HG03103 (cell line): Measurements from ENCODE around the gene TIMM8B.
"Not testable (repeated sequence)": the region's sequence is repeated elsewhere in the genome, so short reads cannot be mapped to it uniquely, and the experiment has no call there.

Source experiments
- ATAC-seq: cut with Tn5 transposase; IDR thresholded peaks from one replicate; pipeline ENCODE4 v1.9.1; 2021; ENCODE audit warnings: low read depth; ENCODE audit not compliant: unreplicated experiment

The TIMM8B gene, protein sequence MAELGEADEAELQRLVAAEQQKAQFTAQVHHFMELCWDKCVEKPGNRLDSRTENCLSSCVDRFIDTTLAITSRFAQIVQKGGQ

DNA sequence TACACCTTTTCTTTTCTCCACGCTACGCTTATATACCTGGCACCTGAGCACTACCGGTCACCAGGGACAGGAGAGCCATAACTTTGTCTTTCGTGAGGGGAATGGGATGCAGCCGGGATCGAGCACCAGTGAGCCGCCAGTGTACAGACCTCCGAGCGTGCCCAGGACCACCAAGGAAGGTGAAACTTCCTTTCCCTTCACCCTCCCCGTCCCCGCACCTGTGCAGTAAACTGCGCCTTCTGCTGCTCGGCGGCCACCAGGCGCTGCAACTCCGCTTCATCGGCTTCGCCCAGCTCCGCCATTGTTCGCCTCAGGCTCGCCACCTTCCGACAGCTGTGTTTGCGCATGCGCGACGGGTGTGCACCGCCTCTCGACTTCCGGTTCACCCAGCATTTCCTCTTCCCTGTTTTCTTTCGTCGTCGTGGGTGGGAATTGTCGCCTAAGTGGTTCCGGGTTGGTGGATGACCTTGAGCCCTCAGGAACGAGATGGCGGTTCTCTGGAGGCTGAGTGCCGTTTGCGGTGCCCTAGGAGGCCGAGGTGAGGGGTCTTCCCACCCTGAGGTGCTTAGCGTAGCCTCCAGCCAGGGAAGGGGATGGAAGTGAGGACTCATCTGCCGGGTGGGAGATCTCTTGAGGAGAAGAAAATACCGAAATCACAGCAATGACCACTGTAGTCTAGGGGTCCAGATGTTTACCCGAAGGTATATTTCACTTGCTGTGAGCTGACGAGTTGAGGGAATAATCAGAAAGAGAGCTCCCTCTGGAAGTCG is at the start of gene TIMM8B, which contains the start of gene SDHD:
TSS of gene TIMM8B (minus strand) at position 335 of the 770 bp plus-strand sequence. CDS start at position 302, 33 bp downstream.
TSS of gene SDHD (plus strand) at position 452 of the 770 bp plus-strand sequence. CDS start at position 487, 35 bp downstream.
- ATAC-seq = peak; percentile 91

DNA sequence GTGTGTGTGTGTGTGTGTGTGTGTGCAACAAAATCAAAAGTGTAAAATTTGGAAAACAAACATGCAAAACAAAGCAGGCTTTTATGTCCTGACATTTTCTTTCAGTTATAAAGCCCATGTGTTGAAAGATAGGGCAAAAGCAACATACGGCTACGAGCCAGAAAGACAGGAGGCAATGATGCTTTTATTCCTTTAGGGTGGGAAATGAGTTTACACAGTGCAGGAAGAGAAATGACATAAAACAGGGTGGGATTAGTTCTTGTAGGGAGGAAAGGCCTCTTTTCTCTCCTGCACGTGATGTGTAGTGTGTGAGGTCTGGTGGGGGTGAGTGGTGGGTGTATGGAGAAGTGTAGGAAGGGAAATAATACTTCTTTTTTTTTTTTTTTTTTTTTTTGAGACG is 47.9 kb upstream of the TIMM8B start:
- no peak for ATAC-seq

DNA sequence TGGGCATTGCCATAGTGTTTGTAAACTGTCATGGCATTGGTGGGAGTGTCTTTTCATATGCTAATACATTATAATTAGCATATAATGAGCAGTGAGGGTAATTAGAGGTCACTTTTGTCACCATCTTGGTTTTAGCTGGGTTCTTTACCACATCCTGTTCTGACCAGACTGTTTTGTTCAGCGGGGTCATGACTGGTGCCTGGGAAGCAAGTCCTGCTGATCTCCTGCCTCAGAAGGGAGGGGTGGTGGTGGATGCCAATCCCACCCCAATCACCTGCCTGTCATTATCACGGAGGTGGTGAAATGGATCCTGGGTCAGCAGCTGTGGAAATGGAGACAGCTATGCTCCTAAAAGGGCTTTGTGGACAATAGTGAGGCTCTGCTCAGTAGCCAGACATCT is 46.2 kb upstream of the TIMM8B start:
- no peak for ATAC-seq

DNA sequence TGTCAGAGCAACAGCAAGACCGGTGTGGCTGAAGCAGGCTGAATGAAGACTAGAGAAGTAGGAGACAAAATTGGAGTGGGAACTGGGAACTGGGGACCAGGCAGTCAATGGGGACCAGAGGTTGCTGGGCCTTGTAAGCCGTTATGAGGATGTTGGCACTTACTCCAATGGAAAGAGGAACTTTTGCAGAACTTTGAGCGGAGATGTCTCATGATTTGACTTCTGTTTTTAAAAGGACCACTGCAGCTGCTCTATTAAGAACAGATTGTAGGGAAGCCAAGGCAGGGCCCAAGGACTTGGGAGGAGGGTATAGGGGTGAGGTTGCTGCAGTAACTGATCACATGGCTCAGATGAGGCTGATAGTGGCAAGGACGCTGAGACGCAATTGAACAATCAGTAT is 43.1 kb upstream of the TIMM8B start:
- ATAC-seq = no peak

DNA sequence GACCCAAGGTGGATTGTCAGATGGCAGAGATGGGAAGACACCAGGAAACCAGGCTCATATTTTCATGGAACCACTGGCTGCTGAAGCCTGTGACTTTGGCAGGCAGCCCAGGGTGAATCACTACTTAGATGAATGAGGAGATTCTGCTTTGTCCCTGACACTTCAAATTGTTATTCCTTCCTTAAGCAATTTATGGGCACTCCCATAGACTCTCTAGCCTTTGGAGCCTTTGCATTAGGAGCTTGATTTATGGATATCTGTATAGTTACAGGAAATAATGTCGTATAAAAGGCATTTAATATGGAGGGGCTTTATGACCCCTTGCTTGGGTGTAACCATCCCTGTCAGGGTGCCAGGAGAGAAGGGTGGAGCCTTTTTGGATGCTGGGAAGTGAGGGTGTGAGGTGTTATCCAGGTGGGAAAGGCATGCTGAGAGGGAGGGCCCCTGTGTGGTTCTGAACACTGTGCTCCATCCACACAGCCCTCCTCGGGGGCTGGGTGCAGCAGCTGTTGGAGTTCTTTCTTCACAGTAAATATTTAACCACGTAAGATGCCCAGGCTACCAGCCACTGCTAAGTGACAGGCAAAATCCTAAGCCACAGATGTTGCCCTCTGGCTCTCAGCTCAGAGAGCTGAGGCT is 42.0 kb upstream of the TIMM8B start:
- no peak for ATAC-seq

DNA sequence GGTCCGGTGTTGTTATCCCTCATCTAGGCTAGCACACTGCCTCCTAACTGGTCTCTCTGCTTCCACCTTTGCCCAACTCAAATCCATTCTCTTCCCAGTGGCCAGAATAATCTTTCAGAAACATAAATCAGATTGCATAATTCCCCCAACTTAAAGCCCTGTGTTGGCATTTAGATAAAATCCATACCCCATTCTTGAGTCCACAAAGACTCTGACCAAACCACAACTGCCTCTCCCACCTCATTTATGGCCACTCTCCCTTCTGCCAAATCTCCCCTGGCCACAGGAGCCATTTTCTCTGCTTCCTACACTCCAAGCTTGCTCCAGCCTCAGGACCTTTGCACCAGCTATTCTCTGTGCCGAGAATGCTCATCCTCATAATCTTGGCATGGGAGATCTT is 40.5 kb upstream of the TIMM8B start:
- no peak for ATAC-seq

DNA sequence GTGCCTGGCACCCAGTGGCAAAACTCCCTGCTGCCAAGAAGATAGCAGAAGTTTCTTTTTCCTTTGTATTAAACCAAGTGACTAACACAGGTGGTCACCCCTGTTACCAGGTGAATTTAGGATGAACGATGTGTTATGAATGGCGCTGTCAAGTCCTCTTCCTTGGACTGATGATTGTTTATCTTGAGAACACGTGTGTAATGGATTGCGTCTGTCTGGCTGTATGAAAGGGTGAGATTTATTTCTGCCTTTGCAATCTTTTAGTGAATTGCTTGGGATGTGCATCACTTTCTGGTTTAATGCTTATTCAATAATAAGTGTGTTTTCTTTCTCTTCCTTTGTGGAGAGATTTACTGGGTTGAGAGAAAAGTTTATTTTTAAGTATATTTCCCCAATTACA is 36.6 kb upstream of the TIMM8B start:
- ATAC-seq = no peak

DNA sequence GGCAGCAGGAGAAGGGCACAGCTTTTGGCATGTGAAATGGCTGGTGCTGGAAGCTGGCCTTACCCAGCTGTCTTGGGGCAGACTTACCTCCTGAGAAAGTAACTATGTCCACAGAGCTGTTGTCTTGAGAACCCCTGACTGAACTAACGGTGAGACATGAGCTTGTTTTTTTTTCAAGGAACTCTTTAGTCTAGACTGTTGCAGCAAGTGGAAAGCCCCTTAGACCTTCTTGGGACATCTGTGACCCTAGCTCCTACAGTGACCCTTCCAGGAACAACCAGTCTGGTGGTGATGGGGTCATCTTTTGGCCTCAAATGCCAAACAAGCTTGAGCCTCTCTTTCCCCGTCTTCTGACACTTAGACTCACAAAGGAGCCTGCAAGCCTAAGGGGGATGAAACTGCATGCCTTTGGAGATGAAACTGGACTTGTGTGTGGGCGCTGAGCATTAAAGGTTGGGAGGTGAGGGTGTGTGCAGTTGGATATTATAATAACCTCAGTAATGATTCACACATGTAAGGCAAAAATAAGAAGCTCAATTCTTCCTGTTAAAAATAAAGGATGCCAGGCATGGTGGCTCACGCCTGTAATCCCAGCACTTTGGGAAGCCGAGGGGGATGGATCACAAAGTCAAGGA is 35.5 kb upstream of the TIMM8B start:
- no peak for ATAC-seq

DNA sequence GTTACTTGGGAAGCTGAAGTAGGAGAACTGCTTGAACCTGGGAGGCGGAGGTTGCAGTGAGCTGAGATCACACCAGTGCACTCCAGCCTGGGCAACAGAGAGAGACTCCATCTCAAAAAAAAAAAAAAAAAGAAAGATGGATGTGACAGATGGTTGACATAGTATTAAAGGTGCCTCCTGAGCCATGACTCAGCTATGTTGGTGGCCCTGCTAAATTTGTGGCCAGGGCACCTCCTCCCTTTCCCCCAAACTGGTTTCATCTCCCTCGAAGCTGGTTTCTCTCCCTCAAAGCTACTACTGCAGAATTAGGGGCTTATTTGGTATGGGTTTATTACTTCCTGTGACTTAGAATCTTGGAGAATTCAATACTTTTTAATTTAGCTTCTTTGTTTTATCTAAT is 31.6 kb upstream of the TIMM8B start:
- ATAC-seq = no peak

DNA sequence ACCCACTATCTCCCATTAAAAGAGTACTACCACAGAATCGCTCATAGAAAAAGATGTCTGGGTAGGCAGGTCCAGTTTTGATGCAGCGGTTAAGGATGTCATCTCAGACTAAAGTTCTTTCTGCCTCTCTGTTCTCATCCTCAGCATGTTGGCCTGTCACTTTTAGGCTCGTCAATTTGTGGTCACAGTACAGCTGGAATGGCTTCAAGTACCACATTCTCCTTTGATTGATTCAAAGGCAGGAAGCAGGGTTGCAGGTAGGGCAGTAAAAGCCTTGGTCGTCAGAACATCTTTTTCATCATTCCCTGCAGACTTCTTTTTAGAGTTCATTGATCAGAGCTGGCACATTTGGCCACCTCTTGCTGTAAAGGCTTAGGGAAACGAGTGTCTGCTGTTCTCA is 28.8 kb upstream of the TIMM8B start:
- no peak for ATAC-seq

DNA sequence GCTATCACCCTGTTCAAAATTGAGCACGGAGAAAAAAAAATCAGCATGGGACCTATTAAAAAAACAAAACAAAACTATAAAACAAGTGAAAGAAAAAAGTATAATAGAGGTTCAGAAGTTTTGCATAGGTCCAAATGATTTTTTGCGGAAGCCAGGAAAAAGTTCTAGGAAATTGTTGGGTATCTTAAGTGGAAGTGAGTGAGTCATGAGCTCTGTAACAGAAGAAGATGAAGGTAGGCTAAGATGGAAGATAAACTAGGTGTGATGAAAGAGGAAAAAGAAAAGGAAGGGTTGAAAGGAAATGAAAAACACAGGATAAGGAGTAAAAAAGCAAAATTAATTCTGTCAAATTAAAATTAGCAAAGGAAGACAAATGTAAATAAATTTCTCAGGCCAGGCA is 27.9 kb upstream of the TIMM8B start:
- no peak for ATAC-seq

DNA sequence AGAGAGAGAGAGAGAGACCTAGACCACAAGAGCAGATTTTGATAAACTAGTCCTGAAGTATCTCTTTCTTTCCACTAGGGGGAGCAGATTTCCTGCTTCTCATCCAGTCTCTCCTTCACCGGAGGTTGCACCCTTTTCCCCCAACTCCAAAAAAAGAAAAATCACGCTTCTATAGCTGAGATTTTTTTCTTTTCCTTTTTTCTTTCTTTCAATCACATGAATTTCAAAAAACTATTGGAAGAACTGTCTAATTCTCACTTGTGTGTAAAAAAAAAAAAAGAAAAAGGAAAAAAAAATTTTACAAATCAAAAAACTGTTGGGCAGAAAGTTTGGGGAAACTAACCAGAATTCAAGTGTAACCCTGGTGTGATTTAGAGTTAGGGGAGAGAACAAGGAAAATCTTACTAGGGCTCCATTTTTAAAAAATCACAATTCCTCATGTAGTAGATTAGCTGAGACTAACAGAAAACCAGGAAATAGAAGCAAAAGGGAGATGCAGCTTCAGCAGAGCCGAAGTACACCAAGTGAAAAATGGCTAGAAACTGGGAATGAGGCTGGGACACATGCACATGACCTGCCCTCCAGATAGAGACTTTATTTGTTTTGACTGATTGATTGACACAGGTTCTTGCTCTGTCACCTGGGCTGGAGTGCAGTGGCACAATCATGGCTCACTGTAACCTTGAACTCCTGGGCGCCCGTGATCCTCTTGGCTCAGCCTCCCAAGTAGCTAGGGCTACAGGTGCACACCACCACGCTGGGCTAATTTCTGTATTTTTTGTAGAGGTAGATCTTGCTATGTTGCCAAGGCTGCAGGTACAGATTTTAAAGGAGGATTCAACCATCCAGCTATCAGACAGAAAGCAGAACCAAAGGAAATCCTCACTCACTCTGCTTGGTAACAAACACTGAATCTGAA is 27.2 kb upstream of the TIMM8B start:
- peak; percentile 74 for ATAC-seq

DNA sequence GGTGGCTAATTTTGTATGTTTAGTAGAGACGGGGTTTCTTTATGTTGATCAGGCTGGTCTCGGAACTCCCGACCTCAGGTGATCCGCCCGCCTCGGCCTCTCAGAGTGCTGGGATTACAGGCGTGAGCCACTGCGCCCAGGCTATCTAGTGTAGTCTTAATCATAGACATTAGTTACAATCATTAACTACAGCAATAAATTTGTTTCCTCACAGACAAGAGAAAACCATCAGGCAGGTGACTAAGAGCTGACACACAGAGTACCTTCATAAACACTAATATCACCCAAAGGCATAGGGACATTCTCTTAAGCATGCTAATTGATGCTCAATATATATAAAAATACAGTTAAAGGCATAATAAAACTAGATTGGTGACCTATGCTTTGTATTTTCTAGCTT is 19.5 kb upstream of the TIMM8B start:
- no peak for ATAC-seq

DNA sequence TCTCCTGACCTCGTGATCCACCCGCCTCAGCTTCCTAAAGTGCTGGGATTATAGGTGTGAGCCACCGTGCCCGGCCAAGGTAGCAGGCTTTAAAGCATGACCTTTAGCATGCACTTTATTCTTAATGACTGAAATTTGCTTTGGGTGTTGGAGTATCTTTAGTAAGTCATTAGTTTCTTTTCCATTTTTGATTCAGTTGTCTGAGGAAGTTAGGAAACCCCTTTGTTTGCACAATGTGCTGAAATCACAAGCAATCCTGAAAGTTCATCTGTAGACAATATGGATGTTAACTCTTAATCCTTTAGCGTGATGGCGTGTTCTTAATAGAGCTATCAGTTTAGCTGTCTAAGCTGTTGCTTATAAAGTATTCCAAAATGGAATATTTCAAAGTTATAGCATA is 16.9 kb upstream of the TIMM8B start:
- ATAC-seq = no peak

DNA sequence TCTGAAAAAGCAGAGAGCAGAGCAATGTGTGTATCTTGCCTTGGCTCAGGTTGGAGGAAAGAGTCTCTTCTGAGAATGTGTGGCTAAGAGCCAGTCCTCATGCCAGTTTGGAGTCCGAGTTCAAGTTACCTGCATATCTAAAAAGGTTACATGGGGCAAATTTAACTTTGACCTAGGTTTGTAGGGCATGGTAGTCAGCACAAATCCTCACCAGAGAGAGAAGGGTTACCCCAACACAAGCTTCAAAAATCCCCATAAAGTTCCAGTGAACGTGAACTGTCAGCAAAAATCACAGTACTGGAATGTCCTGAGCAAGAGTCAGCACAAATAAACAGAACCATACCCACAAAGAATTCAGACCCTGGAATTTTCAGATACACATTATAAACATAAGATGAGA is 13.9 kb upstream of the TIMM8B start:
- ATAC-seq = no peak

DNA sequence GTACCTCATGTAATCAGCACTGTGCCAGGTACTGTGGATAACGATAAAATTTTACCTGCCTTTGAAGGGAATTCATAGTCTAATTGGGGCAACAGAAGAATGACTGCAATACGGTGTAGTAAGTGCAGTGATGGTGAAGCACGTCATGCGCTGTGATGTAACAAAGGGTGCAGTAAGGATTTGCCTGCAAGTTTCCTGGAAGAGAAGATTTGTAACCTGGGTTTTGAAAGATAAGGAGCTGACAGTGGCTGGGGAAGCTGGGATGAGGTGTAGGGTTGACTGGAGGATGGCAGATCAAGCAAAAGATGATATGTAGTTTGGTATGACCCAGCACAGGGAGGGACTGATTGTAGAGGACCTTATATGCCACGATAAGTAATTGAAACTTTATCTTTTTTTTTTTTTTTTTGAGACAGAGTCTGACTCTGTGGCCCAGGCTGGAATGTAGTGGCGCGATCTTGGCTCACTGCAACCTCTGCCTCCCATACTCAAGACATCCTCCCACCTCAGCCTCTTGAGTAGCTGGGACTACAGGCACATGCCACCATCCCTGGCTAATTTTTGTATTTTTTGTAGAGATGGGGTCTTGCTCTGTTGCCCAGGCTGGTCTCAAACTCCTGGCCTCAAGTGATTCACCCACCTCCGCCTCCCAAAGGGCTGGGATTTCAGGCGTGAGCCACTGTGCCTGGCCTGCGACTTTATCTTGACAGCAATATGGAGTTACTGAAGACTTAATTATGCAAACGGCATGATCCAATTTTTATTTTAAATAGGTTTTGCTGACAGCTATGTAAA is 11.4 kb upstream of the TIMM8B start:
- no peak for ATAC-seq

DNA sequence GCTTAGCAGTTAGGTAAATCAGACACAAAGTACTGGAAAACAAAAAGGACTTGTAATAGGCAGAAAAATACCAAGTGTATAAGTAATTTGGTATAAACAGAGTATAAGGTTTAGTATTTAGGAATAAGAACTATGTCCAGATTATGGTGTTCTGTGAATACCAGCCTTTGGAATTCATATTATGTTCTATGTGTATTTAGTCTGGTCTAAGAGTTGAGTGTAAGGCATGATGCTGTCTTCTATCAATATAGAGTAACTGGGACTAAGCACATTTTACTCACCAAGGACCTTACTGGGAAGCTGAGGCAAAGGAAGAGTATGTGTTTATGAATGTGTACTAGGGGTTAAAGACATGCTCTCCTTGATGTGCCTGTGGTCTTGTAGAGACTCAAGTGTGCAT is 9.6 kb upstream of the TIMM8B start:
- ATAC-seq = no peak

DNA sequence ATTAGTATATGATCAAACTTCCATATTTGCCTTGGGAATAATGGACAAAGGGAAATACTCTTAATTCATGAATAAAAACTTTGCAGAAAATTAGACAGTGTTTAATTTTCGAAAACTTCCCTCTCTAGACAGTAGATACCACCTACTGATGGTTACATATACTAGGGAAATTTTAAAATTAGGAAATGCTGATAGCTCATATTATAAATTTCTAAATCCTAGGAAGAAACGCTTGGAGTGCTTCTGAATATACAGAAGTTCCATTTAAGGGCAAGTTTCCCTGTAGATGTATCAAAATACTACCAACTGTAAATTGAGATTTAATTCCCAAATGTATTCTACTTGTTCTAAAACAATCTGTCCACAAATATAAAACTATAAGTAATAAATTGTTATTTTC is 8.7 kb upstream of the TIMM8B start:
- not testable (repeated sequence) for ATAC-seq

DNA sequence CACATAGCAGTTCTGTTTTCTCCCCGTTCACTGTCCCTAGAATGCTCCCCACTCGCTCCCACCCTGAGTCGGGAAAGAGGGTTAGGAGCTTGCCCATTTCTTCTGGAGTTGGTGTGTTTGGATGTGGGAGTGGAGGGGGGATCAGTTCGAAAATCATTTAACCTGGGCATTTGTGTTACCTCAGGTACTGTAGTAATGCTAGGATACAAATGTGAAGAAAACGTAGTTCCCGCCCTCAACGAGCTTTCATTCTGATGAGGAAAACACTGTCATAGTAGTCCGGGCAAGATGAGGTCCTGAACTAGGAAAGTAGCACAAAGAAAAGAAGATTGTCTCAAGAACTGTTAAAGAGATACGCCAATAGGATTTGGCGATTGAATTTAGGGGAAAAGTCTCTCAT is 656 bp upstream of the TIMM8B start:
- ATAC-seq = peak; percentile 12
